Stimulated activated CD8-positive, alpha-beta memory T cell treated with anti-CD3 and anti-CD28 coated beads, Interleukin-12 subunit alpha, Interleukin-12 subunit beta, amount 100 ng/mL, for 4 hours (primary cell): Measurements from ENCODE around the gene CPLANE1.
"Not testable (repeated sequence)": the region's sequence is repeated elsewhere in the genome, so short reads cannot be mapped to it uniquely, and the experiment has no call there.

Source experiments
- DNase-seq: peaks from one replicate; pipeline ENCODE4 v3.0.0-alpha.2; 2020; ENCODE audit warnings: low read depth

The CPLANE1 gene

GRCh38 chr5:37248970-37249814, at the start of gene CPLANE1:
Gene CPLANE1 (minus strand): TSS chr5:37249376. CDS start chr5:37247698, 1,678 bp downstream.
- peak; percentile 42 for DNase-seq

- DNase-seq = not testable (repeated sequence)
Observed at GRCh38 chr5:37296313-37296712, 47.1 kb upstream of the CPLANE1 start.

- no peak for DNase-seq
Observed at GRCh38 chr5:37283214-37283820, 34.1 kb upstream of the CPLANE1 start.

- DNase-seq = no peak
Observed at GRCh38 chr5:37275511-37275910, 26.3 kb upstream of the CPLANE1 start.

- no peak for DNase-seq
Observed at GRCh38 chr5:37272511-37272910, 23.3 kb upstream of the CPLANE1 start.

GRCh38 chr5:37268100-37268499, 18.9 kb upstream of the CPLANE1 start:
- not testable (repeated sequence) for DNase-seq

- no peak for DNase-seq
Observed at GRCh38 chr5:37255774-37256358, 6.7 kb upstream of the CPLANE1 start.

GRCh38 chr5:37254581-37254980, 5.4 kb upstream of the CPLANE1 start:
- DNase-seq = no peak

GRCh38 chr5:37251665-37252064, 2.5 kb upstream of the CPLANE1 start:
- DNase-seq = no peak

- no peak for DNase-seq
Observed at GRCh38 chr5:37249815-37250164, 614 bp upstream of the CPLANE1 start.

GRCh38 chr5:37248421-37248969, 681 bp downstream of the CPLANE1 start:
- no peak for DNase-seq

GRCh38 chr5:37247496-37247895, 1.7 kb downstream of the CPLANE1 start:
- no peak for DNase-seq

GRCh38 chr5:37247036-37247435, 2.1 kb downstream of the CPLANE1 start:
- DNase-seq = no peak

GRCh38 chr5:37234288-37234687, 14.9 kb downstream of the CPLANE1 start:
- DNase-seq = no peak

- DNase-seq = no peak
Observed at GRCh38 chr5:37226377-37226776, 22.8 kb downstream of the CPLANE1 start.

GRCh38 chr5:37222181-37222580, 27.0 kb downstream of the CPLANE1 start:
- no peak for DNase-seq

GRCh38 chr5:37220426-37220825, 28.8 kb downstream of the CPLANE1 start:
- DNase-seq = not testable (repeated sequence)

- DNase-seq = not testable (repeated sequence)
Observed at GRCh38 chr5:37219384-37219783, 29.8 kb downstream of the CPLANE1 start.

- no peak for DNase-seq
Observed at GRCh38 chr5:37217976-37218375, 31.2 kb downstream of the CPLANE1 start.

GRCh38 chr5:37214550-37214949, 34.6 kb downstream of the CPLANE1 start:
- no peak for DNase-seq

- no peak for DNase-seq
Observed at GRCh38 chr5:37212096-37212495, 37.1 kb downstream of the CPLANE1 start.

GRCh38 chr5:37211661-37212060, 37.5 kb downstream of the CPLANE1 start:
- no peak for DNase-seq
